NCI-H1436 (cell line): ENCODE data around the gene THY1.
A peak's percentile ranks its signal among the peaks of the same experiment; 100 is the strongest.

Experiments
- DNase-seq: peaks from one replicate; lab custom pipeline; 2025; lab: John Stamatoyannopoulos, UW

The THY1 gene

GRCh38 chr11:119369132-119369925 lies 53.6 kb downstream of the THY1 start:
- DNase-seq = peak; percentile 27

- peak; percentile 6 for DNase-seq
Observed at GRCh38 chr11:119368121-119369034, 54.6 kb downstream of the THY1 start.

- DNase-seq = no peak
Observed at GRCh38 chr11:119367661-119368120, 55.3 kb downstream of the THY1 start.
